B cell (primary cell): ENCODE measurements around the gene LILRB1. TPM values are rescaled to one million over a fixed set of nuclear protein-coding genes. Genes with fewer than 3 reads are reported as not detected.

Source experiments
- ATAC-seq: fragments of 200-7000 bp; cut with Tn5 transposase; one replicate; pipeline ENCODE4 v1.10.0; 2021; ENCODE audit warnings: low read depth, mild to moderate bottlenecking, moderate number of reproducible peaks, moderate library complexity
- CTCF ChIA-PET: fragments of 350-600 bp; sonication (Branson Sonifier 250); formaldehyde crosslinking; loops from one replicate; lab custom pipeline; 2021; ENCODE audit warnings: antibody characterized with exemption, inconsistent platforms; lab: Charles Lee
- POLR2A ChIA-PET: fragments of 350-600 bp; sonication (Branson Sonifier 250); formaldehyde crosslinking; loops from one replicate; lab custom pipeline; 2021; ENCODE audit warnings: antibody characterized with exemption; lab: Charles Lee
- DNase-seq: peaks from one replicate; pipeline ENCODE4 v3.0.0; 2013
- H2AFZ ChIP-seq: 2 replicates; pipeline ENCODE4 v1.6.1; 2012; ENCODE audit warnings: mild to moderate bottlenecking, low read depth, low read length; ENCODE audit not compliant: insufficient read depth, poor library complexity, severe bottlenecking
- H3K27ac ChIP-seq, 2 donors: 1 replicate in 1 of 2; 2 replicates in 1 of 2; pipeline ENCODE4 v1.5.1; 2012 to 2013; ENCODE audit warnings: low read length in 2 of 2, mild to moderate bottlenecking in 2 of 2, moderate library complexity in 1 of 2
- H3K27me3 ChIP-seq, 4 experiments: fragments of 200-600 bp in 1 of 4; sonication (generic) in 1 of 4; replicated peaks in 1 of 4; 1 replicate in 2 of 4; 2 replicates in 2 of 4; pipeline versions ENCODE4 v1.6.1 to v1.7.0; 2013 to 2016; ENCODE audit warnings: low read length in 3 of 4, mild to moderate bottlenecking in 2 of 4, mixed read lengths in 1 of 4, moderate library complexity in 1 of 4; ENCODE audit not compliant: insufficient read depth in 4 of 4, control insufficient read depth in 3 of 4; ENCODE audit errors: control extremely low read depth in 1 of 4
- H3K36me3 ChIP-seq, 2 experiments: replicated peaks in 1 of 2; 1 replicate in 1 of 2; 2 replicates in 1 of 2; pipeline versions ENCODE4 v1.6.1 to v1.7.1; 2013; ENCODE audit warnings: low read length in 1 of 2; ENCODE audit not compliant: insufficient read depth in 2 of 2, control insufficient read depth in 1 of 2; ENCODE audit errors: control extremely low read depth in 1 of 2, extremely low read depth in 1 of 2
- H3K4me1 ChIP-seq, 2 donors: fragments of 200-600 bp in 1 of 2; sonication (generic) in 1 of 2; 1 replicate in 1 of 2; 2 replicates in 1 of 2; pipeline versions ENCODE4 v1.5.1 to v1.6.1; 2013 to 2017; ENCODE audit warnings: low read length in 2 of 2; ENCODE audit not compliant: control insufficient read depth in 2 of 2, insufficient read depth in 2 of 2
- H3K4me2 ChIP-seq: replicated peaks from 2 replicates; pipeline ENCODE3; 2012; ENCODE audit warnings: mild to moderate bottlenecking, low read depth, low read length; ENCODE audit not compliant: poor library complexity, severe bottlenecking
- H3K4me3 ChIP-seq, 5 experiments: fragments of 200-600 bp in 1 of 5; sonication (generic) in 1 of 5; 1 replicate in 3 of 5; 2 replicates in 2 of 5; pipeline versions ENCODE4 v1.5.1 to v1.7.0; 2011 to 2016; ENCODE audit warnings: low read length in 4 of 5, mild to moderate bottlenecking in 4 of 5, low read depth in 2 of 5, control low read depth in 1 of 5, moderate library complexity in 1 of 5; ENCODE audit not compliant: insufficient read depth in 1 of 5; ENCODE audit errors: control extremely low read depth in 1 of 5, extremely low read depth in 1 of 5
- H3K79me2 ChIP-seq: fragments of 200-600 bp; sonication (generic); one replicate; pipeline ENCODE4 v1.6.0; 2016; ENCODE audit warnings: low read length; ENCODE audit not compliant: control insufficient read depth, insufficient read depth
- H3K9ac ChIP-seq: fragments of 200-600 bp; sonication (generic); 2 replicates; pipeline ENCODE4 v1.6.1; 2017; ENCODE audit warnings: mild to moderate bottlenecking, low read length, moderate library complexity
- H3K9me3 ChIP-seq, 3 donors: one replicate each; pipeline versions ENCODE4 v1.6.1 to v1.7.1; 2013; ENCODE audit warnings: low read length in 2 of 3; ENCODE audit not compliant: control insufficient read depth in 2 of 3, insufficient read depth in 1 of 3; ENCODE audit errors: control extremely low read depth in 1 of 3
- H4K20me1 ChIP-seq: 2 replicates; pipeline ENCODE4 v1.6.0; 2012; ENCODE audit warnings: mild to moderate bottlenecking, low read length; ENCODE audit not compliant: insufficient read depth, control insufficient read depth, poor library complexity, severe bottlenecking
- H3K27ac Mint-ChIP-seq: one replicate; pipeline ENCODE4 v1.8.0; 2021; ENCODE audit warnings: mixed read lengths
- H3K27me3 Mint-ChIP-seq: one replicate; pipeline ENCODE4 v1.8.0; 2021; ENCODE audit warnings: mixed read lengths
- H3K4me1 Mint-ChIP-seq: one replicate; pipeline ENCODE4 v1.8.0; 2021; ENCODE audit warnings: mixed read lengths
- H3K4me3 Mint-ChIP-seq: one replicate; pipeline ENCODE4 v1.8.0; 2021; ENCODE audit warnings: mixed read lengths
- H3K9me3 Mint-ChIP-seq: one replicate; pipeline ENCODE4 v1.8.0; 2022; ENCODE audit warnings: mixed read lengths; ENCODE audit not compliant: insufficient read depth
- CTCF ChIP-seq: fragments of 200-600 bp; IDR thresholded peaks from one replicate; pipeline ENCODE4 v1.8.0; 2022; ENCODE audit warnings: antibody characterized with exemption, mild to moderate bottlenecking
- EZH2 ChIP-seq: IDR thresholded peaks from 2 replicates; pipeline ENCODE4 v1.6.1; 2012; ENCODE audit warnings: borderline replicate concordance, low read depth, mild to moderate bottlenecking, moderate library complexity, low read length; ENCODE audit not compliant: insufficient read depth, poor library complexity, severe bottlenecking
- WGBS: methylation state at CpG from one replicate; pipeline ENCODE4 v1.1.5; 2013; ENCODE audit warnings: missing lambda C conversion rate; ENCODE audit not compliant: insufficient coverage; 5-methylcytosine and 5-hydroxymethylcytosine counted together
- intact Hi-C: fragments of 100-400 bp; cut with micrococcal nuclease; formaldehyde crosslinking; loops from one replicate; pipeline ENCODE4 v1.10.0; 2022
- polyA plus RNA-seq: library from polyadenylated mRNA; depleted of rRNA; stranded (reverse); fragments of >200 nt; gene quantifications from 2 replicates; pipeline ENCODE4 v1.2.3, GENCODE V29; 2012
- total RNA-seq, 2 donors: library from RNA; stranded (reverse); fragments of 120-200 nt in 1 of 2; gene quantifications; 1 replicate in 1 of 2; 2 replicates in 1 of 2; pipeline versions ENCODE4 v1.2.3 to v1.2.4, GENCODE V29; 2013 to 2022

The LILRB1 gene
- total and polyA plus RNA-seq, 2 donors (not counting 1 experiment from before 2014, with no cell fraction given), result 138 to 170 TPM

DNA sequence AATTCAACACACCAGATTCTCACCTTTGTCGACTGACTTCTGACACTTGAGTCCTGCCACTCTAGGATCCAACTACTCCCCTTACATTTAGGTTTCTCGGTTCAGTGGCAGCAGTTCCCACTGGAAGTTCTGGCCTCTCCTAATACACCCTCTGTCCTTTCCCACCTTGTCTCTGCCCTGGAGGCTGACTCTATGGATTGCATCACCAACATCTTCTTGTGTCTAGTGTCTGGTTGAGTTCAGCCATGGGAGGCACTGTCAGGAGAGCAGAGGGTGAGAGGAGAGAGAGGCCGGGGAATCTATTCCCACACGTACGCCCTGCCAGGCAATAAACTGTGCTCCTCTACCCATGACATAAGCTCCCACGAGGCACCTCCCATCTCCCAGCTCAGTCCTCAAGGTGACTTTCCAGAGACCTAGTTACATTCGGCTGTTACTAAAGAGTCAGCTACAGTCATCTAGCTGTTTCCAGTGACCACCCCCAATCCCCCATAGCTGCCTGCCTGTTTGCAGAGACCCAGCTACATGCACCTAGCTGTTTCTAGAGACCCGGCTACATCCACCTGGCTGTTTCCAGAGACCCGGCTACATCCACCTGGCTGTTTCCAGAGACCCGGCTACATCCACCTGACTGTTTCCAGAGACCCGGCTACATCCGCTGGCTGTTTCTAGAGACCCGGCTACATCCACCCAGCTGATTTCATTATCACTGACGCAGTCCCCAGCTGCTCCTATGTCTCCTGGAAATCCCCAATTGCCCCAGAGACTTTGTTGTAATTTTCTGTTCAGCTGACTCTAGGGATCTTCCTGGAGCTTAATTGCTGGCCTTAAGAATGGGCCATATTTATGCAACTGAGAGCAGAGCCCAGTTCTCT lies 24.4 kb downstream of the LILRB1 start:
- H4K20me1 ChIP-seq, result no peaks in the 10 kb centered on the region
- H3K9ac ChIP-seq, result no peak overlapping the region
- Mint-ChIP-seq H3K27me3 (peaks cover 5% of the 10 kb centered on the region), H3K9me3 (no peaks in the 10 kb centered on the region), H3K27ac (no peak overlapping the region), H3K4me3 (no peak overlapping the region), H3K4me1 (peaks cover 9% of the 10 kb centered on the region)
- no peaks in the 10 kb centered on the region for H3K79me2 ChIP-seq
- peaks cover 0 to 3% (median 0%) of the 10 kb centered on the region in 3 donors for H3K9me3 ChIP-seq
- no peaks in the 10 kb centered on the region for H3K36me3 ChIP-seq
- no peak overlapping the region for H3K4me2 ChIP-seq
- H3K4me3 ChIP-seq, result no peak overlapping the region
- H3K27ac ChIP-seq, result no peak overlapping the region
- intact Hi-C loops, result loop anchor here (5.0 kb wide), 1 partner anchor 37 kb away; no protein-coding TSS in a partner anchor
- 85% methylated on average over 10 of the region's 14 CpGs for WGBS
- POLR2A ChIA-PET, result no interaction called here
- H2AFZ ChIP-seq, result no peak overlapping the region
- no peaks in the 10 kb centered on the region for H3K27me3 ChIP-seq
- ATAC-seq, result peak; percentile 24
- TF ChIP-seq CTCF (no peak), EZH2 (no peak)
- peaks cover 3% of the 10 kb centered on the region in 2 donors for H3K4me1 ChIP-seq
- CTCF ChIA-PET, result interaction anchor here (0.5 to 5.4 kb wide), 14 partner anchors 12 to 1518 kb away, joined by 3 to 97 read pairs (median 3); no protein-coding TSS in a partner anchor
- DNase-seq, result no peak

DNA sequence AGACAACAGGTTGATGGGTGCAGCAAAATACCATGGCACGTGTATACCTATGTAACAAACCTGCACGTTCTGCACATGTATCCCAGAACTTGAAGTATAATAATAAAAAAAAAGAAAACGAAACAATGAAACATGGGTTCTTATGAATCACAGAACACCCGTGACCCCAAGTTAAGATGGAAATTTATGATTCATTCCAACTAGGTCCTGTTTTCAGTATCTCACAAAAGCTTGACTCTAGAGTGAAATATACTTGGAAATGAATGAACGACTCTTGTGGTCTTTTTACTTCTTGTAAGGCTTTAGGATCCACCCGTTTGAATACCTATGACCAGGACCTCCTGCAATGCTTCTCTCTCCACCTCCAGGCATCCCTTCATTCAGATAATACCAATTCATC lies 29.0 kb downstream of the LILRB1 start:
- no peaks in the 10 kb centered on the region for H3K79me2 ChIP-seq
- H3K27me3 ChIP-seq, result peaks cover 0 to 5% (median 2%) of the 10 kb centered on the region in 4 experiments
- H3K27me3 Mint-ChIP-seq, result peaks cover 11% of the 10 kb centered on the region
- H4K20me1 ChIP-seq, result no peaks in the 10 kb centered on the region
- no peak overlapping the region for H3K4me3 ChIP-seq
- peaks cover 32% of the 10 kb centered on the region for H3K4me1 Mint-ChIP-seq
- intact Hi-C loops, result no loop called here
- H2AFZ ChIP-seq, result no peak overlapping the region
- no peak overlapping the region for H3K27ac Mint-ChIP-seq
- WGBS, result 79% methylated on average over 2 of the region's 6 CpGs
- ChIA-PET POLR2A (no interaction called here), CTCF (interaction anchor here (1.4 kb wide), 1 partner anchor 15 kb away, joined by 7 read pairs; no protein-coding TSS in a partner anchor)
- H3K27ac ChIP-seq, result no peak overlapping the region
- ATAC-seq, result no peak
- TF ChIP-seq EZH2 (no peak), CTCF (no peak)
- H3K4me1 ChIP-seq, result peaks cover 27 to 39% of the 10 kb centered on the region in 2 donors
- no peak overlapping the region for H3K4me3 Mint-ChIP-seq
- no peaks in the 10 kb centered on the region for H3K9me3 Mint-ChIP-seq
- no peak overlapping the region for H3K4me2 ChIP-seq
- H3K36me3 ChIP-seq, result no peaks in the 10 kb centered on the region
- no peak overlapping the region for H3K9ac ChIP-seq
- peaks cover 0 to 3% (median 0%) of the 10 kb centered on the region in 3 donors for H3K9me3 ChIP-seq
- no peak for DNase-seq
